ENCODE data around the gene VPS26B.
"Not testable (repeated sequence)": the region's sequence is repeated elsewhere in the genome, so short reads cannot be mapped to it uniquely, and the experiment has no call there.

Gene VPS26B

DNA sequence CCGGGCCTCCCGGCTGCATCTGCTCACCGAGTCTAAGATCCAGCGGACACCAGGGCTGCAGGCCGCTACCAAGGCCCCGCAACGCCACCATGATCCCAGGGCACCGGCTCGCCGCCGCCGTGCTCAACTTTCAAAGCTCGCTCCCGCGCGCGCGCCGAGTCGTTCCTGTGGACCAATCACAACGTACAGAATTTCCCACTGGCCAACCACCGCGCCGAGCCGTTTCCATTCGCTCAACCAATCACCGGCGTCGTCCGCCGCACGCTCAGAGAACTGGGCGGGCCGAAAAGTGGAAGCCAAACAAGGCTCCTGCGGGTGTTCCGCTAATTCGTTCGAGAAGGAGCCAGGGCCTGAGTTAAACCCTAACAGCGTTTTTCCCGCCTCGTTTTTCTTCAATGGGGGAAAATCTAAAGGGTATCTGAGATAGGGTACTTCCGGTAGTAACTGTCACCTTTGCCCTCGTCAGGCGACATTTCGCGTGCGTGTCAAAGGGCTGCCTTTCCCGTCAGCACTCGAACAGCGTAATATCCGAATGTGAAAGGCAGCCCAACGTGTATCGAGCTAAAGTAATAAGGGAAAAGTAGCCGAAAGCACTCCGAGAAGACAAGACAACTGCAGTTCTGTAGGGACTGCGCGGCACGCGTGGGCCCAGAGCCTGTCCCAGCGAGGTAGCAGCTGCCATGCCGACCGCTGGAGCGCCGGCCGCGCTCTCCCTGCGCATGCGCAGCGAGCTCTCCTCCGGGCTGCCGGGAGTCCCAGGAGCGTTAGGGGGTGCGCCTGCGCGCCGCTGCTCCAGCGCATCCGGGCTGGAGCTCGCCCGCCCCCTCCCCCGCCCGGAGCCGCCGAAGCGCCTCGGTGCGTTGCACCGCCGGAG is at the start of gene VPS26B, which contains the start of gene NCAPD3:
Gene VPS26B (plus strand): TSS at position 836 of the 874 bp plus-strand sequence. CDS start 452 bp downstream, outside the sequence.
Gene NCAPD3 (minus strand): TSS at position 132 of the 874 bp plus-strand sequence. CDS start 41 bp downstream, at position 91.
- DNase-seq, result peak; percentile 87 to 94

DNA sequence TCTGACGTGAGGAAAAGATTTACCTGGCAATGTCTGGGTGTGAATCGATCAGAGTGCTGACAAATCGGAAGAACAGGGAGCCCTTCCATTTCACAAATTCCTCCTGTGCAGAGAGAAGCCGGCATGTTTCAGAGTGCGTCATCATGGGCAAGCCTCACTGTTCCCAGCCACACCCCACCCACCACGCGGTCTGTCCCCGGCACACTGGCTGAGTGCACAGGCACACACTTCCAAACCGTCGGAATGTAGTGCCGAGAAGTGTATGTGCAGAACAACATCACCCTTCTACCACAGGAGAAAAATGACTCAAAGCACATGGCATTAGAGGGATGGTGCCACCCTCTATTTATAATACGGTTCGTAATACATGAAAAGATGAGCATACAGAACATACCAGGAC is 48.2 kb upstream of the VPS26B start:
- no peak for DNase-seq

DNA sequence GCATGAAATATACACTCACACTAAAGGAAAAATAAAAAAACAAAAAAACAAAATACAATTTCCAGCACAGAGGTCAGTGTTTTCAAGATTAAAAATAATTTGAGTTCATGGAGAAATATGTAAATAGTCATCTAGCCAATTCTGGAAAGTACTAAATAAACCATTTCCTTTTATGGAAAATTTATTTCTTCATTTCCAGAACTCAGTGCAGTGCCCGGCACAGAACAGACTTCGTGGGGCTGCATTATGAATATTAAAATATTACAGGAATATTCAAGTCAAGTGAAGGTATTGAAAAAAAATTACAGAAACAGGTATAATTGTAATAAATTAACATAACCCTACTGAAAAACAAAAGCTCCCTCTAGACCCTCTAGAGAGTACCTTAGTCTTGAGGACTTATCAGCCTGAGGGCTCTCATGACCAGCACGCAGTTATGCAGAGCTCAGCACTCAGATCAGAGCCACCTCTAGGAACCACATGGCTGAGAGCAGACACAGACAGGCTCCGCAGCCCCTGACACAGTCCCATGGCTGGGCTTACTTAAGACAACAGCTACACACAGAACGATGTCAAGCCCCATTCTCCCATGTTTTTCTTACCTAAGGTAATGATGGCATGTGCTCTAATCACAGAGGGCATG is 46.3 kb upstream of the VPS26B start:
- no peak for DNase-seq

DNA sequence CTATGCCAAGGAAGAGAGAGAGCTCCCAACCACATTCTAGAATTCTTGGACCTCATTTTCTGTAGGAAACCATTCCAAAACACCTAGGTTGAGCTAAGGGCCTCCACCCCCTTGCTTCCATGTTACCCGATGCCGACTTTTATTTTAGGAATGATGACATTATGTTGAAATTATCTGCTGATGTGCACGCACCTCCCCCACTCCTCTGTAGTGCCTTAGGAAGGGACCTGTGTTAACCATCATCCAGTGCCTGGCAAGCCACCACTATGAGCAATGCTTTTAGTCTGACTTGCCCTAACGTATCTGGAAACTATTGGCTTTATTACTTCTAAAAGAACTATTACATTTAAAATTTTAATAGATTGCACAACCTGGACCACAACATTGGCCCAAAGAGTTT is 42.8 kb upstream of the VPS26B start:
- no peak for DNase-seq

DNA sequence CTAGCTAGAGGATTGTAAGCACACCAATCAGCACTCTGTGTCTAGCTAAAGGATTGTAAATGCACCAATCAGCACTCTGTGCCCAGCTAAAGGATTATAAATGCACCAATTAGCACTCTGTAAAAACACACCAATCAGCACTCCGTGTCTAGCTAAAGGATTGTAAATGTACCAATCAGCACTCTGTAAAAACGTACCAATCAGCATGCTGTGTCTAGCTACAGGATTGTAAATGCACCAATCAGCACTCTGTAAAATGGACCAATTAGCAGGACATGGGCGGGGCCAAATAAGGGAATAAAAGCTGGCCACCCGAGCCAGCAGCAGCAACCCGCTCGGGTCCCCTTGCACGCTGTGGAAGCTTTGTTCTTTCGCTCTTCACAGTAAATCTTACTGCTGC is 36.4 kb upstream of the VPS26B start:
- DNase-seq, result not testable (repeated sequence)

DNA sequence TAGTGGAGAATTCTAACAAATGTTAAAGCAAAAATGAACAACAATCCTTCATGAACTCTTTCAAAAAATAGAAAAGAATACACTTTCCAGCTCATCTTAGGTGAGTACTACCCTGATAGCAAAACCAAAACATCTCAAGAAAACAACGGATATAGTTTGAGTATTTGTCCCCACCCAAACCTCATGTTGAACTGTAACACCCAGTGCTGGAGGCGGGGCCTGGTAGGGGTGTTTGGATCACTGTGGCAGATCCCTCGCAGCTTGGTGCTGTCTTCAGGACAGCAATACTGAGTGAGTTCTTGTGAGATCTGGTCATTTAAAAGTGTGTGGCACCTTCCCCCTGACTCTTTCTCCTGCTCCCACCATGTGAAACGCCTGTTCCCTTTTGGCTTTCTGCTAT is 27.7 kb upstream of the VPS26B start:
- no peak for DNase-seq

DNA sequence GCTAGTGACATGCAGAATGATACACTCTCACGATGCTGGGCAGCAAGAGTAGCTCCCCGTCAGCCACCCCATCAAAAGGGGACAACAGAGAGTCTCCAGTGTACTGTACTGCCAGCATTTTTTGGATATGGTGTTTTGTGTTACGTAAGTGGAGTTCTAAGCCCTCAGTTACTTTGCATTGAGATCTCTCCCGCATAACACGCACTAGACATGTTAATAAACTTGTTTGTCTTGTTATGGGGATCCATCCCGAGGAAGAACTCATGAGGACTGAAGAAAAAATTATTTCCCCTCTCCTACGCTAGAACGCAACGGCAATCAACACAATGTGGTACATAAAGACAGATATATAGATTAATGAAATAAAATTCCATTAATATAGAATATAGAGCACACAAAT is 24.9 kb upstream of the VPS26B start:
- no peak for DNase-seq

DNA sequence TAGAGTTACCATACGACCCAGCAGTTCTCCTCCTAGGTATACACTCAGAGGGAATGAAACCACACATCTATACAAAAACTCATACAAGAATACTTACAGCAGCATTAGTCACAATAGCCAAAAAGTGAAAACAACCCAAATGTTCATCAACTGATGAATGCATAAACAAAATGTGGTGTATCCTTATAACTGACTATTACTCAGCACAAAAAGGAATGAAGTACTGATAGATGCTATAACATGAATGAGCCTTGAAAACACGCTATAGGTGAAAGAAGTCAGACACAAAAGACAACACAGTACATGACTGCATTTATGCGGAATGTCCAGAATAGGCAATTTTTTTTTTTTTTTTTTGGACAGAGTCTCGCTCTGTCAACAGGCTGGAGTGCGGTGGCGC is 23.8 kb upstream of the VPS26B start:
- no peak for DNase-seq

DNA sequence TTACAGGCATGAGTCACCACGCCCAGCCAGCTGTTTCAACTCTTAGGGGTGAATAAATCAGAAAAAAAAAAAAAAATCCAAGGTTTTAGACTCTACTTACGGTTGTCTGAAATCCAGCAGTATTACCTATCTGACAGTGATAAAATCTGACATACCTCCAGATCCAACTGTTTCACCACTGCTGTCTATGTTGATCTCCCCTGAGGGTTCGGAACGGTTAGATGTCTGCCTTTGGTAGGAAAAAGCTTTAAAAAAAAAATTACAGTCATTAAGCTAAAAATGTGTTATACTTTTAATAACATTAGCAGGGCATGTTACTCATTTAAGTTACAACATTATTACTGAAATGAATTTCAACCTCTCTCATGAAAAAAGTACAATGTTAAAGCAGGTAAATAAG is 21.8 kb upstream of the VPS26B start:
- no peak for DNase-seq

DNA sequence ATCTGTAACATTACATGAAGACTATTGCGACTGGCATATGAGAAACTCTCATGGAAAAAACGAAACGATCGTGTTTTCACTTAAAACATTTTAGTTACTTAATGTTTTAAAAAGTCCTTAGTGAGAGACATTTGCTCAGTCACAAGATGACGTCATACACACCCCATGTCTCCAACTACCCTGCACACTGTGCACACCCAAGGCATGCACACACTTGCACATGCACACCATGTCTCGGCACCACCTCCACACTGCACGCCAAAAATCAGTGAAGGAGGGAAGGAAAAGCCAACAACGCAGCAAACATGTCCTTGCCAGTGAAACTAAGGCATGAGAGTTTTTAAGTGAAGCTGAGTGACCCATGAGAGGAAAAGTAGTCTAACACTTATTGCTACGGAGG is 18.7 kb upstream of the VPS26B start:
- DNase-seq, result no peak

DNA sequence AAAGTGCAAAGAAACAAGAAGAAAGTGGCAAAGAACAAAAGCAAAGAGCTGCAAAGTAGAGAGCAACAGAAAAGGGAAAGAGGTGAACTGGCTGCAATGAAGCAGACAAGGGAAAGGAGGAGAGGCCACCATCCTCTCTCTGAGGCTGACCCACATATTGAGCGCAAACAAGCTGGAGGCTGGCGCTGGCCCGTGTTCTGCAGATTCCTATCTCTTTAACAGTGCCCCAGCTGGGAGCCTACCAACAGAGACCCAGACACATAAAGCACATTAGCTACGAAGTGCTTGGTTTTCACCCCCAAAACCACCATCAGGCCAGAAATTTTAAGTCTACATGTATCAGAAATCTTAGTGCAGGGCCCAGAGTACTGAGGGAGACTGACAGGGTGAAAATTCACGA is 18.3 kb upstream of the VPS26B start:
- no peak for DNase-seq

DNA sequence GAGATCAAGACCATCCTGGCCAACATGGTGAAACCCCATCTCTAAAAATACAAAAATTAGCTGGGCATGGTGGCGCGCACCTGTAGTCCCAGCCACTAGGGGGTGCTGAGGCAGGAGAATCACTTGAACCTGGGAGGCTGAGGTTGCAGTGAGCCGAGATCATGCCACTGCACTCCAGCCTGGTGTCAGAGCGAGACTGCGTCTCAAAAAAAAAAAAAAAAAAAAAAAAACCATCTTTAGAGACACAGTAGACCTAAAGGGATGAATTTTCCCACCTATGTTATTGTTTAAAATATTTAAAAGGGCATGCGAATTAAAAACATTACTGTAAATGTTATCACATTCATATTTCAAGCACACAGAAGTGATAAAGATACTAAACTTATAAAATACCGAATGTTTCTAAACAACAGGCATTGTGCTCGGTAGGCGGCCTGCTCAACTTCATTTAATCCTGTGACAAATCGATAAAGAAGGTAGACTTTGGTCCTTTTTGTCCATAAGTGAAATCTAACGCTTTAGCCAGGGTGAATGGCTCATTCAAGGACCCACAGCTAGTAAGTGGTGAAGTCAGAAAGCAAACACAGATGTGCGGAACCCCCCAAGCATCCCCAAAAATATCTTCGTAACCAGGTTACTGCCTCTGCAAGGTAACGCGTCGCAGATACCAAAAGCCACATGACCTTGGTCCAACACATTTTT is 16.8 kb upstream of the VPS26B start:
- peak in 1 of 2 experiments; percentile 3 for DNase-seq

DNA sequence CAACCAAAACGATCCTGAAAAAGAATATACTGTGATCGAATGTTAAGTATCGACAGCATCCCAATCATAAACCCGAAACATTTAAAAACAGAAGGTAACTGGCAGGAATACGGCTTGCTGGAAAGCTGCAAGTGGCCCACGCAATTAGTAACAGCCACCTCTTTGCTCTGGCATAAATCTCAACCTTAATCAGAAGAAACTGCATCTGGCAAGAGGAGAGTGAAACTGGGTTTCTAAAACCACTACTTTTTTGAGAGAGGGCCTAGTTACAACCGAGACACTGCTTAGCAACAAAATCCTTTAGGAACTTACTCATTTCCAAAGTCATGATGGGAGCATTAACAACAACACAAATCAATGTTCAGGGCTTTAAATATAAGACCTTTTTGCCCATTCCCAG is 8.6 kb upstream of the VPS26B start:
- no peak for DNase-seq

DNA sequence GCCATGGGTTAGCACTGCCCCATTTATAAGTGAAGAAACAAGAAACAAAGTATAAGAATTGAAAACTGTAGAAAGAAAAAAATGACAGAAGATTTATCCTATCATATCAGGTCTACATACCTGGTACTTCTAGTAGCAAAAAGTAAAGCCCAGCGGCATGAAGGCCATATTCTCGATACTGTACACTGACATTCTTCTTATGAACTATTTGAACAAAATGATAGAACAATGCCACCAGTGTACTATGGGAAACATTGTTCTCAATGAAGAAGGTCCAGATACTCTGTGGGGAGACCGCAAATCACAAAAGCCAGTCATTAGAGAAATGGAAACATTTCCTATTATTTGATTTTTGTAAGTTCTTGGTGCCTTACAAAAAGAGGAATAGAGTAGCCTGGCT is 7.7 kb upstream of the VPS26B start:
- DNase-seq, result no peak

DNA sequence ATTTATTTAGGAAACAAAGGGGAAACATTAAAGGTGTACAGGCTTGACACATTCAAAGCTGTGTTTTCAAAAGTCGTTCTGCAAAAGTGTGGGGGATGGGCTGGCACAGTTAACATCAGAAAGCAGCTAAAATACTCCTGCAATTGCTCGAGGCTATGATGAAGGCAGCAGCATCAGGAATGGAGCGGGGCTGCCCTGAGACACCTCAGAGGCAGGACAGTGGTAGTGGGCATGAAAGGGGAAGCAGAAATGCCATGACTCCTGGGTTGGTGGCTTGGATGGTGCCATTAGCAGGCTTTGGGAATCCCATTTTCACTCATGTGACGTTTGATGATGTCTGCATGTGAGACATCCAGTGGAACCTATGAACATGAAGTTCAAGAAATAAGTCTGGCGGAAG is 1.4 kb upstream of the VPS26B start:
- DNase-seq, result peak in 1 of 2 experiments; percentile 5

DNA sequence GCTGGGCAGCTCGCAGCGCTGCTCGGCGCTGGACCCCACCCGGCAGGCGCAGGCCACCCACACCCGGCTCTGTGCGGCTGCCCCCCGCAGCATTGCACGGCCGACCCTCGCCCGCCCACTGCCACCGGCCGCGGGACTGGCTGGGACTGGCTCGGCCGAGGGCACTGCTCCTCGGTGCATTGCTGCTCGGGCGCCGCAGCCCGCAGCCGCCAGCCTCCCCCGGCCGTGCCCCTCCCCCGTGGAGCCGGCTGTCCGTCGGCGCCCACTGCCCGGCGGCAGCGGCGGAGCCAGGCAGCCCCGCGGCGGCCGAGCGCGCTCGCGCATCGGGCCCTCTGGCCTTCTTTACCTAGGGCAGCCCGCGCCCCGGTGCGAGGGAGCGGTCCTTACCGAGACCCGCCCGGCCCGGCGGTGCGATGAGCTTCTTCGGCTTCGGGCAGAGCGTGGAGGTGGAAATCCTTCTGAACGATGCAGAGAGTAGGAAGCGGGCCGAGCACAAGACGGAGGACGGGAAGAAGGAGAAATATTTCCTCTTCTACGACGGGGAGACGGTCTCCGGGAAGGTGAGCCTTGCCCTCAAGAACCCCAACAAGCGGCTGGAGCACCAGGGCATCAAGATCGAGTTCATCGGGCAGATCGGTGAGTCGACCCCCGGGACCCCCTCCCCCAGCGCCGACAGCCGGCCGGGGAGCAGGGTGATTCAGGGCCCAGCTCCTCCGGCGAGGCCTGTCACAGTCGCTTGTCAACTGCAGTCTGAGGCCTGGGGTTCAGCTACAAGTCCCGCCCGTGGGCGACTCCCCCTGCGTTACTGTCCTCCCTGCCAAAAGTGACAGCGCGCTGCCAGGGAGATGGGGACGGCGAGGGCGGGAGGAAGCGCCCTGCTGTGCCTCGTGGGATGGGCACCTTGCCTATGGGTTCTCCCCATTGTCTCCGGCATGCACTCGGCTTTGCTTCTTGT is 516 bp downstream of the VPS26B start:
- DNase-seq, result peak; percentile 32 to 37

DNA sequence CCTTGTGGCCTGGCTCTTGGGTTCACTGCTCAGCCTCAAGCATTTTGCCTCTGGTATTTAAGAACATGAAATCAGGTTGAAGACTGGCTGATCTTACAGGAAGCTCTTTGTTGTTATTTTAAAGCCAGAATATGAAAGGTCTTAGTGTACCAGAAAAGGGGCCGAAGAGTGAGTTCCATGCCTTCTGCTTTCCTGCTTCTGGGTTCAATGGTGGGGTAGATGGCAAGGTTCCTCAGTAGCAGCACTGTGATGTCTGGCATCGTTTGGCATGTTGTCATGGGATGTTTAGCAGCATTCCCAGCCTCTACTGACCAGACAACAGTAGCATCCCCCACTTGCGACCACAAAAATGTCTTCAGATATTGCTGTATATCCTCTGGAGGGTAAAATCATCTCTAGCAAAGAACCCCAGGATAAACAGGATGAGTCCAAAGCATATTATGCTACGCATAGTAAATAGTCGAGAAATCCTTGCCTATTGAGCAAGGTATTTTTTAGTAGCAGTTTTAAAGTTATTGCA is 2.4 kb downstream of the VPS26B start:
- DNase-seq, result no peak

DNA sequence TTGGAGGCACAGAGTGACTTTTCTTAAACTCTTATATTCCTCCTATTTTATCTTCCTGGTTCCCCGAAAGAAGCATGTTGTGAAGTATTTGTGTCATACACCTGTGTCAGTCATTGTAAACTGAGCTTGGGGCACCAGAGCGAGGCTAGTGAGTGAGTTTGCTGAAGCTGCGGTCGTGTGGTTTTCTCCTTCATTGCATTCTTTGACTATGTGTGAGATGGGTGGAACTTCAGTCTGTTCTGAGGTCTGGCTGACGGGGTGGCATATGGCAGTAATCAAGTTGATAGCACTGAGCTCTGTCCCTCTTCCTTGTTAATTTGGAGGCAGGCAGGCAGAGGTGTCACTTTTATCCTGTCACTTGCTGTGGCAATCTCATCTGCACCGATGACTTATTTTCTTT is 4.2 kb downstream of the VPS26B start:
- DNase-seq, result peak; percentile 8 to 32

DNA sequence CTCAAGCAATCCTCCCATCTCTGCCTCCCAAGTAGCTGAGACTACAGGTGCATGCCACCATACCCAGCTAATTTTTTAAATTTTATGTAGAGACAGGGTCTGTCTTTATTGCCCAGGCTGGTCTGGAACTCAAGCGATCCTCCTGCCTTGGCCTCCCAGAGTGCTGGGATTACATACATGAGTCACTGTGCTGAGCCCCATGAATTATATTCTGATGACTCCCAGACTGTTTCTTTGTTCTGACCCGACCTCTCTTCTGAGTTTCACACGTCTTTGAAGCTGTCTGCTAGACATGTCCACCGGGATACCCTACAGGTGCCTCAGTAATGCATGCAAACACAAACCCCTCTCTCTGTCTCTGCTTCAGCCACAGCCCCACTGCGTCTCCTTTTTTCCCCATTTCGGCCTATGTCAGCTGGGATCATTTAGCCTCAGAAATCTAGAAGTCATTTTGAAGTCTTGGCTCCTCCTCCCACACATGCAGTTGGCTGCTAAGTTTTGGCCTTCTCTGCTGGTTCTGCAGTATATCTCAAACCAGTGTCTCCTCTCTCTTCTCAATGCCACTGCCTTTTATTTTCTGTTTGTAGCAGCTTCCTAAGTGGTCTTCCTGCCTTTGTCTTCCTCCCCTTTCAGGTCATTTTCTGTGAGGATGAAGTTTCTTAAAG is 4.8 kb downstream of the VPS26B start:
- DNase-seq, result no peak

DNA sequence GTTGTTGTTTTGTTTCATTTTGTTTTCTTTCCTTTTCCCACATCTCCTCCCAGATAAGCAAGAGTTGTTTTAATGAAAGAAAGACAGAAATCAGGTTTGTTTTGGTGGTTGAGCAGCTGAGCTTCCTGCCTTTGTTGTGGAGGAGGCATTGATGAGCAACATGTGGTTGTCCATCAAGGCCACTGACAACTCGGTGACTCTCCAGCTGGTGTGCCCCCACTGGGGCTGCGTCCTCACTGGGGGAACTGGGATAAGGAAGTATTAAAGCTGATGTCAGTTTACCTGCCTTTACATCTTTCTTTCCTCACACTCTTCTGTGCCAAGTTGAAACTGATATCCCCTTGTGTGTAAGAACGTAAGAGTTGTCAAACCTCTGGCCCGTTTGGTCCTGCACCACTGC is 5.9 kb downstream of the VPS26B start:
- DNase-seq, result no peak

DNA sequence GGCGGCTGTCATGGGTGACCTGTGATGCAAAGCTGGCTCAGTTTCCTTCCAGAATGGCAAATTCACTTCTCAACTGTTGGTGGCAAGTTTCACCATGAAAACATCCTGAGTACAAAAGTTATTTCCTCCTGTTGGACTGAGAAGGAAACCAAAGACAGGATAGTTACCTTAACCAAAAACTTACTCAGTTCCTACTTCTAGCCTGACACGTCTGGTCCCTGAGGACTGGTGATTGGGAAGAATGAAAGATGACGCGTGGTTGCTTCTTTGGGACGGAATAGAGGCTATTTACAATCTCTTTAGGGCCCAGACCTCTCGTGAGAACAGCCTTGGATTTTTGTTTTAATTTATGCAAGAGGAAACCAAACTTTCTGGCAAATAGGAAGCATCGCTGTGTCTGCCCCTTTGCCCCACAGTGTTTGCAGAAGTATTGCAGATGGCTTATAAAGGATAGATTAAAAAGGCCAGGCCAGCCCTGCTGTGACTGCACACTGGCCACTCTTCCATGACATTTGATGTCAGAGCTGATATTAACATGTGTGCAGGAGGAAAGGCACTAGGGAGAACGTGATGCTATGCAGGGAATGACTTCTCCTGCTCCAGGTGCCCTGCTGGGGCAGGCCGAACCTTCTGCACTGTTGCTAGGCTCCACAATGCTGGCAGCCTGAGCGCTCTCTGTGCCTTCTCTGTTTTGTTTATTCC is 7.6 kb downstream of the VPS26B start:
- DNase-seq, result peak; percentile 44 to 52
